Prostate gland (tissue), 2 donors: ENCODE results near the gene SYT7.

Experiments used
- CTCF ChIP-seq, 4 experiments: fragments of 200-600 bp in 2 of 4; fragments of 450-650 bp in 2 of 4; sonication (generic) in 2 of 4; IDR thresholded peaks; 1 replicate in 3 of 4; 2 replicates in 1 of 4; pipeline ENCODE4 v1.5.1; 2016 to 2019; ENCODE audit warnings: antibody characterized with exemption in 4 of 4, mild to moderate bottlenecking in 2 of 4, moderate library complexity in 2 of 4
- POLR2A ChIP-seq: fragments of 450-650 bp; IDR thresholded peaks from one replicate; pipeline ENCODE4 v1.6.1; 2016; ENCODE audit warnings: antibody characterized with exemption, mild to moderate bottlenecking
- POLR2AphosphoS5 ChIP-seq: sonication (generic); formaldehyde crosslinking; IDR thresholded peaks from one replicate; pipeline ENCODE4 v1.6.1; 2017; ENCODE audit warnings: antibody characterized with exemption

GRCh38 chr11:61542024-61542461 is 38.8 kb downstream of the SYT7 start:
- no peak for TF ChIP-seq CTCF (IDR thresholded peaks at IDR 0.05)
- no peak for TF ChIP-seq POLR2AphosphoS5
- no peak for TF ChIP-seq POLR2A
